Calu3 (cell line): ENCODE measurements around the gene GUCY2D. TPM values are rescaled to one million over a fixed set of nuclear protein-coding genes. Genes with fewer than 3 reads are reported as not detected.

ENCODE experiments used
- BruUV-seq: library from RNA; stranded (reverse); fragments of 400-500 nt; replicated peaks from 2 replicates; lab custom pipeline; 2021; lab: Mats Ljungman, UMichigan
- CTCF ChIA-PET: fragments of 300-600 bp; sonication (Branson Sonifier 250); formaldehyde crosslinking; loops from one replicate; lab custom pipeline; 2022; ENCODE audit warnings: antibody characterized with exemption; lab: Charles Lee
- DNase-seq: peaks from one replicate; pipeline ENCODE4 v3.0.0; 2022
- H3K27ac Mint-ChIP-seq: one replicate; pipeline ENCODE4 v1.8.0; 2022; ENCODE audit warnings: mixed read lengths; ENCODE audit not compliant: unreplicated experiment
- H3K27me3 Mint-ChIP-seq: one replicate; pipeline ENCODE4 v1.8.0; 2022; ENCODE audit warnings: mixed read lengths; ENCODE audit not compliant: unreplicated experiment
- H3K36me3 Mint-ChIP-seq: one replicate; pipeline ENCODE4 v1.8.0; 2022; ENCODE audit warnings: mild to moderate bottlenecking, moderate library complexity, mixed read lengths; ENCODE audit not compliant: insufficient read depth, unreplicated experiment
- H3K4me1 Mint-ChIP-seq: one replicate; pipeline ENCODE4 v1.8.0; 2022; ENCODE audit warnings: mild to moderate bottlenecking, low read depth, mixed read lengths; ENCODE audit not compliant: unreplicated experiment
- H3K4me3 Mint-ChIP-seq: one replicate; pipeline ENCODE4 v1.8.0; 2022; ENCODE audit warnings: mild to moderate bottlenecking, low read depth, moderate library complexity, mixed read lengths; ENCODE audit not compliant: unreplicated experiment
- H3K9me3 Mint-ChIP-seq: one replicate; pipeline ENCODE4 v1.8.0; 2022; ENCODE audit warnings: low read depth, mixed read lengths; ENCODE audit not compliant: unreplicated experiment
- intact Hi-C: fragments of 100-400 bp; cut with micrococcal nuclease; formaldehyde crosslinking; loops from one replicate; pipeline ENCODE4 v1.10.0; 2022; ENCODE audit not compliant: unreplicated experiment
- total RNA-seq: library from RNA; stranded (reverse); gene quantifications from 2 replicates; pipeline ENCODE4 v1.2.3, GENCODE V29; 2022
- TF ChIP-seq, protein P1 (sequence below): fragments of 200-600 bp; IDR thresholded peaks from one replicate; pipeline ENCODE4 v1.8.0; 2022; ENCODE audit warnings: antibody characterized with exemption; ENCODE audit not compliant: unreplicated experiment

GUCY2D gene
- total RNA-seq, 1 experiment from 2014 or later: not detected

DNA sequence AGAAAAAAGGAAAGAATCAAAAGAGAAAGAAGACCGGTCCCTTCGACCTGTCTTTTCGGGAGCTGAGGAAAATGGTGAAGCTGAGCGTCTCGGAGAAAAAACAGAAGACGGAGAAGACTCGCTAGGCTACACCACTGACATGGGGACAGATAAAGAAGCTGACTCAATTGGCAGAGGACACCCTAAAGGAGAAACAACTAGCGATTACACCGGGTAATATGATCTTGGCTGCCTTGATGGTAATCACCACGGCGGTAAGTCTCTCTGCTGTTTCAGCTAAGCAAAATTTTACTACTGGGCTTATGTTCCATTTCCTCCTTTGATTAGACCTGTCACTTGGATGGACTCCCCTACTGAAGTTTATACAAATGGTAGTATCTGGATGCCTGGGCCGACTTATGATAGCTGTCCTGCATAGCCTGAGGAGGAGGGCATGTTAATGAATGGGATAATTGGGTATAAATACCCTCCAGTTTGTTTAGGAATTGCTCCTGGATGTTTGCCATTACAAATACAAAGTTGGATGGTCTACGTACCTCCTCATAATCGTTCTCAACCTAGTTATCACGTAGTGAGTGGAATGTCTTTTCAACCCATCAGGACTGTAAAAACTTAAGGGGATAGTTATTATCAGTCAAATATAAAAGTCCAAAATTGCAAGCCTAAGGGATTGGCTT is 60.5 kb downstream of the GUCY2D start:
- no peak for DNase-seq
- CTCF ChIA-PET: interaction anchor here (1.8 kb wide), 1 partner anchor 11 kb away, joined by 12 read pairs; no protein-coding TSS in a partner anchor
- Mint-ChIP-seq H3K27ac (no peak overlapping the region), H3K4me1 (peaks cover 15% of the 10 kb centered on the region), H3K27me3 (peaks cover 53% of the 10 kb centered on the region), H3K9me3 (no peaks in the 10 kb centered on the region), H3K4me3 (peak overlapping the region; percentile 51), H3K36me3 (no peaks in the 10 kb centered on the region)
- TF ChIP-seq, protein P1, sequence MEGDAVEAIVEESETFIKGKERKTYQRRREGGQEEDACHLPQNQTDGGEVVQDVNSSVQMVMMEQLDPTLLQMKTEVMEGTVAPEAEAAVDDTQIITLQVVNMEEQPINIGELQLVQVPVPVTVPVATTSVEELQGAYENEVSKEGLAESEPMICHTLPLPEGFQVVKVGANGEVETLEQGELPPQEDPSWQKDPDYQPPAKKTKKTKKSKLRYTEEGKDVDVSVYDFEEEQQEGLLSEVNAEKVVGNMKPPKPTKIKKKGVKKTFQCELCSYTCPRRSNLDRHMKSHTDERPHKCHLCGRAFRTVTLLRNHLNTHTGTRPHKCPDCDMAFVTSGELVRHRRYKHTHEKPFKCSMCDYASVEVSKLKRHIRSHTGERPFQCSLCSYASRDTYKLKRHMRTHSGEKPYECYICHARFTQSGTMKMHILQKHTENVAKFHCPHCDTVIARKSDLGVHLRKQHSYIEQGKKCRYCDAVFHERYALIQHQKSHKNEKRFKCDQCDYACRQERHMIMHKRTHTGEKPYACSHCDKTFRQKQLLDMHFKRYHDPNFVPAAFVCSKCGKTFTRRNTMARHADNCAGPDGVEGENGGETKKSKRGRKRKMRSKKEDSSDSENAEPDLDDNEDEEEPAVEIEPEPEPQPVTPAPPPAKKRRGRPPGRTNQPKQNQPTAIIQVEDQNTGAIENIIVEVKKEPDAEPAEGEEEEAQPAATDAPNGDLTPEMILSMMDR: no peak
- BruUV-seq: no TSS peak
- intact Hi-C loops: loop anchor here (5.0 kb wide), 1 partner anchor 54 kb away; the partner anchor contains the start of gene ALOXE3

DNA sequence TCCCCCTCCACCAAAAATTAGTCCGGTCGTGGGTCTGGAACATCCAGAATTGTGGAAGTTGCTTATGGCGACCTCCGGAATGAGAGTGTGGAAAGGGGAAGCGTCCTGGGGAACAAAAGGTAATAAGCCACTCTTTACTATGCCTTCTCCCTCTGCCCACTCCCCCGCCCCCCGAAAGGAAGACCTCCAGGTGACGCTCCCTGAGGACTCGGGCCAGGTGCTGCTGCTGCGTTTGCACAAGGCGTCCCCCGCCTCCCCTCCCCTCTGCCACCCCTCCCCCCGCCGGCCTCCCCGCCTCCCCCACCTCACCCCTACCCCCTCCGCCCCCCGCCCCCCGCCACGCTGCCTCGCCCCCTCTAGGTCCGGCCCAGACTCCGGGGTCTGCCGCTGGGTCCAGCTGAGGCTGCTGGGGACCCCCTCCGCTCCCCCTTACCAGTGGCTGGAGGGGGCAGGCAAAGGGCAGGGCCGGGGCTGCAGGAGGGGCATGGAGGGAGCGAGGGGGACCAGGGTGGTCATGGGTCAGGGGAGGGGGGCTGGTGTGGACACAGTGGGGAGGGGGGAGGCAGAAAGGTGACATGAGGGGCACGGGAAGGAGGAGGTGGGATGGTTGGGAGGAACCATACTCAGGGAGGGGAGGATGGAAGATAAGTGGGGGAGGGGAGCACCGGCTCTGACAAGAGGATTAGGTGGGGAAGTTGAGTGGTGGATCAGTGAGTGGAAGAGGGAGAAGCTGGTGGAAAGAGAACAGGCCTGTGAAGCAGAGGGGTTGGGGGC is 61.5 kb downstream of the GUCY2D start:
- intact Hi-C loops: loop anchor here (5.0 kb wide), 1 partner anchor 53 kb away; the partner anchor contains the start of gene ALOXE3
- CTCF ChIA-PET: no interaction called here
- H3K27me3 Mint-ChIP-seq: peaks cover 44% of the 10 kb centered on the region

DNA sequence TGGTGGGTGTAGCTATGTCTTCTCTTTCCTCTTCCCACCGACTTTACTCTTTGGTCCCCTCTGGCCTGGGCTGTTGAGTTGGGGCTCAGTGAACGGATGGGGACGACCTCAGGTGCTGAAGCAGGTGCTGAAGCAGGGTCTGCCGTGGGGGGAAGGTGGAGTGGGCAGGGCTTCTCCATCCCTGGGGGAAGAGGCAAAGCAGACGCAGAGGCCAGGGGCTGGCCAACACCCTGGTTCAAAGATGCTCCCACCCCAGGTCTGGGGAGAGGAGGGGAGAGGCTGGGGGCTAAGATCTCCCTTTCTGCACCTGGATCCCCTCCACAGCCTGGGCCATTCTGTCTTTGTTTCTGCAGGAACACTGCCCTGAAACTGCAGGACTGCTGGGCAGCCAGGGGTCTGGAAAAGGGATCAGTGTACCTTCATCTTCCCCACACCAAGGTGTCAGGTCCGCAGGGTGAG is 62.2 kb downstream of the GUCY2D start:
- BruUV-seq: no TSS peak
- Mint-ChIP-seq H3K27ac (no peak overlapping the region), H3K9me3 (no peaks in the 10 kb centered on the region), H3K27me3 (peaks cover 39% of the 10 kb centered on the region), H3K4me3 (no peak overlapping the region), H3K36me3 (peaks cover 4% of the 10 kb centered on the region), H3K4me1 (peaks cover 31% of the 10 kb centered on the region)
- CTCF ChIA-PET: no interaction called here
- intact Hi-C loops: loop anchor here (5.0 kb wide), 1 partner anchor 53 kb away; the partner anchor contains the start of gene ALOXE3
- TF ChIP-seq, protein P1: no peak
- no peak for DNase-seq

More for the DNA sequence above, 61.5 kb downstream of the GUCY2D start:
- no TSS peak for BruUV-seq
- no peak for DNase-seq
- TF ChIP-seq, protein P1: no peak
- Mint-ChIP-seq H3K9me3 (no peaks in the 10 kb centered on the region), H3K4me3 (no peak overlapping the region), H3K36me3 (peaks cover under 1% of the 10 kb centered on the region), H3K4me1 (peaks cover 25% of the 10 kb centered on the region), H3K27ac (no peak overlapping the region)

DNA sequence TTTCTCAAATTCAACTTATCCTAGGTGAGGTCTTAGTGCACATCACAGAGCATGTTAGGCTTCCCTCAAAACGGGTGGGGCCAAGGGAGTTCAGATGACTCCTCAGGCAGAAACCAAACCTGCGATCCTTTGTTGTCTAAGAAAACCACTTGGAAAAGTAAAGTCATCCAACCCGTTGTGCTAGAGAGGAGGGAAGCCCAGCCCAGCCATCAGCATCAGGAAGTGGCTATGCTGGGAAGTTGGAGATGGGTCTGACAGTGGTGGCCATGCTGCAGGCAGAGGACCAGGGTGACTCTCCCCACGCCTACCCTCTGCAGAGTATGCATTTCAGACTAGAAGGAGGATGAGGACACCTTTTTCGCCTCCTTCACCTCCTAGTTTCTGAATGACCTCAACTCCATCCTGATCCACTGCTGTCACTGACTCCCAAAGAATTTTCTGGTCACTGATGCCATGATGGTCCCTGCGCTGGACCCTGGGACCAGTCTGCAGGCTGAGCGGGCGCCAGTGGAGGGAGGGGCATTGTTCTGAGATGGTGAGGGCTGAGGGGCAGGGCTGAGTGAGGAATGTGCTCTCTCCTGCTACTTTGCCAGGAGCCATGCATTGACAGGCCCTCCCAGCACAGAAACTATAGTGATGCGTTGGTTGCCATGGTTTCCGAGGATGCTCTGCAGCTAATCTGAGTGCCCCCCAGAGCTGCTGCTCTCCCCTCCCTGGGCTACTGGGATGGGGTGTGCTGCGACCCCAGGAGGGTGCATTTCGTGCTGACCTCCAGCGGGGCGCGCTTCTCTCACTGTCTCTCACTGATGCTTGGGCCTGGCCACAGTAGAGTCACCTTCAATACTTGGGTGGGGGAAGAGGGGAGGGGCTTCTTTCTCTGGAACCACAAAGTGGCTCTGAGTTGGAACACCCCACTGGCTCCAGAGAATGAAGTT is 64.7 kb downstream of the GUCY2D start:
- no TSS peak for BruUV-seq
- Mint-ChIP-seq H3K4me1 (peaks cover 40% of the 10 kb centered on the region), H3K36me3 (peaks cover 4% of the 10 kb centered on the region), H3K27me3 (peaks cover 27% of the 10 kb centered on the region), H3K27ac (no peak overlapping the region), H3K4me3 (no peak overlapping the region), H3K9me3 (no peaks in the 10 kb centered on the region)
- CTCF ChIA-PET: no interaction called here
- TF ChIP-seq, protein P1: no peak
- intact Hi-C loops: no loop called here
- no peak for DNase-seq
